HG02798 (cell line): ENCODE measurements around the gene GALK1.
"Not testable (repeated sequence)": the region's sequence is repeated elsewhere in the genome, so short reads cannot be mapped to it uniquely, and the experiment has no call there.

Source experiments
- ATAC-seq: cut with Tn5 transposase; IDR thresholded peaks from one replicate; pipeline ENCODE4 v1.9.1; 2021; ENCODE audit warnings: mild to moderate bottlenecking; ENCODE audit not compliant: unreplicated experiment, poor library complexity

The GALK1 gene

GRCh38 chr17:75785016-75785890 is 20.3 kb upstream of the GALK1 start:
- ATAC-seq = peak; percentile 73

GRCh38 chr17:75784473-75785015 is 19.6 kb upstream of the GALK1 start, which contains the start of gene UNK:
Gene UNK, plus strand, starts transcription at chr17:75784806. Its CDS starts 75 bp downstream, at chr17:75784881.
- ATAC-seq = peak; percentile 67

GRCh38 chr17:75783803-75784472 is 18.9 kb upstream of the GALK1 start:
- no peak for ATAC-seq

GRCh38 chr17:75783069-75783783 is 18.2 kb upstream of the GALK1 start:
- ATAC-seq = no peak

GRCh38 chr17:75779987-75780889 is 15.2 kb upstream of the GALK1 start:
- ATAC-seq = no peak

- peak; percentile 71 for ATAC-seq
Observed at GRCh38 chr17:75779250-75779986, 14.4 kb upstream of the GALK1 start.

GRCh38 chr17:75778861-75779249 is 13.9 kb upstream of the GALK1 start:
- ATAC-seq = peak; percentile 14

- ATAC-seq = not testable (repeated sequence)
Observed at GRCh38 chr17:75778066-75778860, 13.3 kb upstream of the GALK1 start.

GRCh38 chr17:75777296-75777922 is 12.4 kb upstream of the GALK1 start:
- no peak for ATAC-seq

GRCh38 chr17:75776386-75777295 is 11.6 kb upstream of the GALK1 start:
- ATAC-seq = no peak

- no peak for ATAC-seq
Observed at GRCh38 chr17:75774991-75775668, 10.1 kb upstream of the GALK1 start.

GRCh38 chr17:75774471-75774990 is 9.5 kb upstream of the GALK1 start:
- ATAC-seq = no peak

- ATAC-seq = no peak
Observed at GRCh38 chr17:75773808-75774470, 8.9 kb upstream of the GALK1 start.

GRCh38 chr17:75773121-75773807 is 8.3 kb upstream of the GALK1 start:
- ATAC-seq = no peak
